Loucy (cell line): ENCODE measurements around the gene EZR.

Experiments
- H2AFZ ChIP-seq: fragments of 200-600 bp; sonication (generic); 2 replicates; pipeline ENCODE4 v1.6.0; 2016; ENCODE audit warnings: antibody characterized with exemption, mild to moderate bottlenecking, low read length, moderate library complexity
- H3F3A ChIP-seq: fragments of 200-600 bp; 2 replicates; pipeline ENCODE4 v1.6.0; 2016; ENCODE audit warnings: antibody characterized with exemption, low read depth, mild to moderate bottlenecking
- H3K27me3 ChIP-seq: fragments of 200-600 bp; sonication (generic); 2 replicates; pipeline ENCODE4 v1.6.1; 2014; ENCODE audit warnings: low read length, mild to moderate bottlenecking; ENCODE audit not compliant: insufficient read depth, poor library complexity, severe bottlenecking
- H3K36me3 ChIP-seq: fragments of 200-600 bp; sonication (generic); 2 replicates; pipeline ENCODE4 v1.6.1; 2016; ENCODE audit warnings: low read length; ENCODE audit not compliant: insufficient read depth
- H3K4me1 ChIP-seq: fragments of 200-600 bp; sonication (generic); 2 replicates; pipeline ENCODE4 v1.5.1; 2014; ENCODE audit warnings: low read length, mild to moderate bottlenecking; ENCODE audit not compliant: insufficient read depth, poor library complexity, severe bottlenecking
- H3K4me2 ChIP-seq: fragments of 200-600 bp; sonication (generic); 2 replicates; pipeline ENCODE4 v1.6.0; 2014; ENCODE audit warnings: antibody characterized with exemption, low read length, low read depth, mild to moderate bottlenecking; ENCODE audit not compliant: poor library complexity, severe bottlenecking
- H3K4me3 ChIP-seq: fragments of 200-600 bp; sonication (generic); 2 replicates; pipeline ENCODE4 v1.5.1; 2014; ENCODE audit warnings: low read length, mild to moderate bottlenecking, mixed read lengths; ENCODE audit not compliant: poor library complexity, severe bottlenecking
- H3K79me2 ChIP-seq: fragments of 200-600 bp; sonication (generic); 2 replicates; pipeline ENCODE4 v1.6.1; 2014; ENCODE audit warnings: low read length; ENCODE audit not compliant: insufficient read depth
- H3K9ac ChIP-seq: fragments of 200-600 bp; sonication (generic); 2 replicates; pipeline ENCODE4 v1.6.0; 2014; ENCODE audit warnings: mild to moderate bottlenecking, low read depth, low read length, moderate library complexity; ENCODE audit not compliant: poor library complexity, severe bottlenecking
- H3K9me2 ChIP-seq: fragments of 200-600 bp; sonication (generic); replicated peaks from 2 replicates; pipeline ENCODE4 v1.6.1; 2016; ENCODE audit warnings: low read depth, low read length, mixed read lengths
- H3K9me3 ChIP-seq: fragments of 200-600 bp; sonication (generic); 2 replicates; pipeline ENCODE4 v1.6.1; 2014; ENCODE audit warnings: mild to moderate bottlenecking, antibody characterized with exemption, low read length, low read depth; ENCODE audit not compliant: insufficient read depth
- H4K20me1 ChIP-seq: fragments of 200-600 bp; sonication (generic); 2 replicates; pipeline ENCODE4 v1.6.0; 2014; ENCODE audit warnings: antibody characterized with exemption, low read length, mild to moderate bottlenecking; ENCODE audit not compliant: insufficient read depth, poor library complexity, severe bottlenecking
- CTCF ChIP-seq: fragments of 200-600 bp; sonication (generic); conservative IDR thresholded peaks from 2 replicates; pipeline ENCODE4 v1.5.1; 2014; ENCODE audit warnings: mild to moderate bottlenecking, antibody characterized with exemption, low read length
- EZH2phosphoT487 ChIP-seq: fragments of 200-600 bp; IDR thresholded peaks from 2 replicates; pipeline ENCODE4 v1.6.1; 2018; ENCODE audit warnings: antibody characterized with exemption, mild to moderate bottlenecking, moderate library complexity, borderline replicate concordance

The EZR gene

DNA sequence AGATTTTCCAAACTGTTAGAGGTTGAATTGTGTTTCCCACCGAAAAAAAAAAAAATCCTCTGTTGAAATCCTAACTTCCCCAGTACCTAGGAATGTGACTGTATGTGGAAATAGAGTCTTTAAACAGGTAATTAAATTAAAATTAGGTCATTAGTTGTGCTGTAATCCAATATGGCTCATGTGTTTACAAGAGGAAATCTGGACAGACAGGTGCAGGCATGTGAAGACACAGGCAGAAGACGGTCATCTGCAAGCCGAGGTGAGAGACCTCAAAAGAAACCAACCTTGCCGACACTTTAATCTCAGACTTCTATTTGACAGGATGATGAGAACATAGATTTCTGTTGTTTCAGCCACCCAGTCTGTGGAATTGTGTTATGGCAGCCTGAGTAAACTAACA is 28.6 kb upstream of the EZR start:
- H3K4me2 ChIP-seq = no peak overlapping the region
- H3K36me3 ChIP-seq = no peaks in the 10 kb centered on the region
- no peaks in the 10 kb centered on the region for H3K9me2 ChIP-seq
- H3K9ac ChIP-seq = no peak overlapping the region
- no peaks in the 10 kb centered on the region for H3K79me2 ChIP-seq
- no peaks in the 10 kb centered on the region for H3K27me3 ChIP-seq
- TF ChIP-seq CTCF (no peak), EZH2phosphoT487 (no peak)
- no peak overlapping the region for H2AFZ ChIP-seq
- no peak overlapping the region for H3K4me3 ChIP-seq
- no peaks in the 10 kb centered on the region for H3K9me3 ChIP-seq
- no peaks in the 10 kb centered on the region for H3F3A ChIP-seq
- no peaks in the 10 kb centered on the region for H4K20me1 ChIP-seq
- no peaks in the 10 kb centered on the region for H3K4me1 ChIP-seq

GRCh38 chr6:158847012-158847529 is 27.9 kb upstream of the EZR start:
- no peak overlapping the region for H3K9ac ChIP-seq
- H3K4me1 ChIP-seq = no peaks in the 10 kb centered on the region
- H3K9me3 ChIP-seq = no peaks in the 10 kb centered on the region
- H3K79me2 ChIP-seq = no peaks in the 10 kb centered on the region
- no peaks in the 10 kb centered on the region for H3K9me2 ChIP-seq
- no peaks in the 10 kb centered on the region for H3K27me3 ChIP-seq
- TF ChIP-seq CTCF (no peak), EZH2phosphoT487 (no peak)
- no peak overlapping the region for H3K4me2 ChIP-seq
- no peak overlapping the region for H3K4me3 ChIP-seq
- no peak overlapping the region for H2AFZ ChIP-seq
- H4K20me1 ChIP-seq = no peaks in the 10 kb centered on the region
- no peaks in the 10 kb centered on the region for H3K36me3 ChIP-seq
- no peaks in the 10 kb centered on the region for H3F3A ChIP-seq

DNA sequence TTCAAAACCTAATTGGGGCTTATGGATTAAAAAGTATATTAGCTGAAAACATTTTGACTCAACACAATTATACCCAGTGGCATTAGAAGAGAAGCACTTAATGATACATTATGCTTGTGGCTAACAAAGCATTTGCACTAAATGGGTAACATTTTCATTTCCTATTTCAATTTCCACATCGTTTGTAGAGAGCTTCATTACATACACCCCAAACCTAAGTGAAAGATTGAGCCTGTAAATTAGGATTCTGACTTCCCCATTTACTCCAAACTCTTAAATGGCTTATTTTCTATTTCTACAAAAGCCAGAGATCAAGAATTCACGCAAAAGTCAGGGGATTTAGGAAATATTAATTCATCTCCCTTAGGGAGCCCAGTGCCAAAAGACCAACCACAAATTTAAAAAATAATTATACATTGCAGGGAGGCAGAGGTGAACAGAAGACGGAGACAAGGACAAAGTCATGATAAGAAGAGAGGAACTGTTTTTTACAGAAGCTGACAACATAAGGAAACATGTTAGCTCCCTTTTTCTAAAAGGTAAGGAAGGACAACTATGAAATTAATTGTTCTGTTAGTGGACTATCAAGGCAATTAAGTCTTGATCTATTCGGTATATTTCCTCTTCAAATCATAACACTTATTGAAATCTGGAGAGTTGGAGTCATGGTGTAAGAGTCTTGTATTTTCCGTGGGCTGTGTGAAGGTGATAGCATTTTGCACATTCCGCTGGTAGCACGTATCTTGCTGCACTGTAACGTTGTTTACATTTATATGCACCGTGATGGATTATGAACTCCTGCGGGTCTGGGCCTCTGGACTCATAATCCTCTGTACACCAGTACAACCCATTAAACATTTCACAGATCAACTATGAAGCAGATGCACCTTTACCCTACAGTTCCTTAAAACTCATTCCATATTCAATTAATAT is 24.8 kb upstream of the EZR start:
- H3F3A ChIP-seq = no peaks in the 10 kb centered on the region
- H3K27me3 ChIP-seq = no peaks in the 10 kb centered on the region
- no peak for TF ChIP-seq EZH2phosphoT487
- no peak for TF ChIP-seq CTCF
- no peak overlapping the region for H2AFZ ChIP-seq
- no peaks in the 10 kb centered on the region for H3K9me2 ChIP-seq
- no peak overlapping the region for H3K9ac ChIP-seq
- no peaks in the 10 kb centered on the region for H3K36me3 ChIP-seq
- H3K4me3 ChIP-seq = no peak overlapping the region
- no peaks in the 10 kb centered on the region for H3K79me2 ChIP-seq
- H4K20me1 ChIP-seq = no peaks in the 10 kb centered on the region
- no peaks in the 10 kb centered on the region for H3K4me1 ChIP-seq
- no peak overlapping the region for H3K4me2 ChIP-seq
- no peaks in the 10 kb centered on the region for H3K9me3 ChIP-seq
